Right forelimb (tissue), 1 donor: Measurements from ENCODE around the gene ACTN1.

ENCODE experiments used
- DNase-seq: peaks from one replicate; pipeline ENCODE4 v3.0.0-alpha.2; 2018

The ACTN1 gene

GRCh38 chr14:68884031-68885030 lies 94.8 kb downstream of the ACTN1 start:
- DNase-seq = no peak

- DNase-seq = no peak
These were observed 96.9 kb downstream of the ACTN1 start for GRCh38 chr14:68882235-68882634.

DNA sequence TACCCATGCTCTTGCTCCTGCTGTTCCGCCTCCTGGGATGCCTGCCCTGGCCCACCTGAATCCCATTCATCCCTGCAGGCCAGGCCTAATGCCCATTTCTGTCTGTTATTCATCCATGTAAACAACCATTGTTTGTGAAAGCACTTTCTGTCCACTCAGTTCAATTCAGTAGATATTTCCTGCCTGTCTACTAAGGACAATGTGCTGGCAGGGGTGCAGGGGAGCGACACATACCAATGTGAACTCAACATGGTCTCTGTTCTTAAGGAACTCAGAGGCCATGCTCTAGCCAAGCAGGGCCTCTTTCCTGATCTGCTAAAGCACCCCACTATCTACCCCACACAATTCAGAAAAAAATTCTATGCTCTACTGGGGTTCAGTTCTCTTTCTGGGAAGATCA lies 97.7 kb downstream of the ACTN1 start:
- no peak for DNase-seq

DNA sequence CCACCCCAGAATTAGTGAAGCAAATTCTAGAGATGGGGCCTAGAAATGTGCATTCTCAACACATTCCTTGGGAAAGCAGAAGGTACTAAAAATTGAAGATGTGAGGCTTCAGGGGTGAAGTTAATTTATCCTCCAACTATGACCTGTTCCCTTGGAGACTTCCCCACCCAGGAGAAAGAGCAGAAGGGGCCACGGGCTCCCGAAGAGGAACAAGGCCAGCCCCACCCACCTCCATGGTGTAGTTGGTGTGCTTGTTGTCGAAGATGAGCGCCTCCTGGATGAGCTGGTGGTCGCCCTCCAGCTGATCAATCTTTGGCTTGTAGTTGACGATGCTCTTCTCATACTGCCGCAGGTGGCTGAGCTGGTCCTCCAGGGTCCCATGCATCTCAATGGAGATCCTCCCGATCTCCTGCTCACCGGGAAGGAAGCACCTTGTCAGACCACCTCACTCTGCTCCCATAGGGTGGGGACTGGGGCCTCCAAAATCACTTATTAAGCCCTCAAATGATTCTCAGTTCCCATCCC lies 98.5 kb downstream of the ACTN1 start:
- no peak for DNase-seq

DNA sequence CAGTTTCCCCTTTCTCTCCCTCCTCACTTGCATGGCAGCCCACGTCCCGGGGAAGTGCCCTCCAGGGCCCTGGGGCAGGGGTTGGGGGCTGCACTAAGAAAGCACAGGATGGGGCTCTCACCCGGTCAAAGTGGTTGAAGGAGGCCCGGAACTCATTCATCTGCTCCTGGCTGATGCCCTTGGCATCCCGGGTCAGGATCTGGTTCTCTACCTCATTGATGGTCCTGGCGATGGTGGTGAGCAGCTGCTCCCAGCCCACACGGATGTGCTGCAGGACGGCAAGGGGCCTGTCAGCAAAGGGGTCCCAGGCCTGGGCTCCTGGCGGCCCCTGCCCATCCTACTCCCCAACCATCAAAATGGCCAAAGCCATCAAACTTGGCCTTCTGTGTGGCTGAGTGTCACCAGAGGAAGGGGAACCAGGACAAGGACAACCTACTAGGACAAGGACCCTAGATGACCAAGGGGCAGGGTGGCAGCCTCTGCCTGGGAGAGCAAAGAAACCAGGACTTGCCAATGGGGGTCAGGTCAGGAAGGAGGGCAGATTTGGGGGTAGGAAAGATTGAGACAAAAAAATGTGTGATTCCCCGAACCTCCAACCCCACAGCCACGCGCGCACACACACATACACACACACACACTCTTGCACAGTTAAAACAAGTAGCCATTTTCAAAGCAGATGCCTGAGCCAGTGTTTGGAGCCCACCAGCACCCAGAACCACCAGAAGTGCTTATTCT lies 99.1 kb downstream of the ACTN1 start:
- DNase-seq = no peak

DNA sequence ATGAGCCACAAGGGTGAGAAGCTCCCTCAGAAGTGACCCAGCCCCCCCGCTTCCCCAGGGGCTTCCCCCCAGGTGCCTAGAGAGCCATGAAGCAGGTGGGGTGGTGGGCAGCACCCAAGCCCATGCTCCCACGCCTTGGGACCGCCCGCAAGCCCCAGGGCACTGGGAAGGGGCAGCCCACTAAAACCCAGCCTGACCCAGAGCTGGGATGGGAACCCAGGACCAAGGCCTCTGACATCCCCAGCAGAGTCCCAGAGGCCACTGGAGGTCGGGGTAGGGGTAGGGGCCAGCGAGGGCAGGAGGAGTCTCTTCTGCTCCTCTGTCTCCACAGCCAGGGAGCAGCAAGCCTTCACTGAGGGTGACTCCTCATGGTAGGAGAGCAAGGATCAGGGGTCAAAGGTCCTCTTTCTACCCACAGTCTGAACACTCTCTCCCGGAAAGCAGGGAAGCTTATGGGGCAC lies 99.8 kb downstream of the ACTN1 start:
- DNase-seq = no peak

DNA sequence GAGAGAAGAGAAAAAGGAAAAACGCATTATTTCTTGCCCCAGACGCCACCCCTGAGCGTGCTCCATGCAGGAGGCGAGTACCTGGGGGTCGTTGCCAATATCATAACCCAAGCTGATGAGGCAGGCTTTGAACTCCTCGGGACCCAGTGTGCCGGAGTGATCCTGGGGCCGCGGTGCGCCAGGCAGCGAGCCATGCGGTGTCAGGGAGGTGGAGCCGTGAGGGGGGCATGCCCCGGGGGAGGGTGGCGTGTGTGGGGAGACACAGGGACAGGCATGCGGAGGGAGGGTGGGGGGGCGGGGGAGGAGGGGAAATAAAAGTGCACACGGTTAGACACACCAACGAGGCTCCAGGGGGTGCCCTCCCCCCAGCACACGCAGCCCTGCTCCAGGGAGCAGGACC lies 100.2 kb downstream of the ACTN1 start:
- DNase-seq = no peak

DNA sequence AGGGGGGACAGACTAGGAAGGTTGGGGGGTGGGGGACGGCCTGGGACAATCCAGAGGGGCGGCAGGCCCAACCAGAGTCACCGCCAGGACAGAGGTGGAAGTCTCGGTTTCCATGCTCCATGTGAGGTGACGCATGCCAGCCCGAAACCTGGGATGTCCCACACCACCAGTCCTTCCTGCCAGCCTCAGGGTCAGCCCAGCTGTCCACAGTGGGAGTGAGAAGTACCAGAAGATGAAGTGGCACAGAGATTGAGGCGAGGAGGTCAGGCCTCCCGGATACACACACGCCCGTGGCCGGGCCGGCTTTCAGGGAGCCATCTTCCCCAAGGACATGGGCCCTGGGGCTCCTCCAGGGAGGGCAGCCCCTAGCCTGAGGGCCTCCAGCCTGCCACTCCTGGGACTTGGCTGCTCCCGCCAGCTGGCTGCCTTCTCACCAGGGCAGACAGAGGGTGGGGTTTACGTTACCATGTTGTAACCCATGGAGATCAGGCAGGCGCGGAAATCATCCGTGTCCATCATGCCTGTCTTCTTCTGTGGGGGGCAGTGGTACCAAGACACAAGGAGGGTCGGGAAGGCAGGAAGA lies 101.0 kb downstream of the ACTN1 start:
- peak; percentile 35 for DNase-seq

DNA sequence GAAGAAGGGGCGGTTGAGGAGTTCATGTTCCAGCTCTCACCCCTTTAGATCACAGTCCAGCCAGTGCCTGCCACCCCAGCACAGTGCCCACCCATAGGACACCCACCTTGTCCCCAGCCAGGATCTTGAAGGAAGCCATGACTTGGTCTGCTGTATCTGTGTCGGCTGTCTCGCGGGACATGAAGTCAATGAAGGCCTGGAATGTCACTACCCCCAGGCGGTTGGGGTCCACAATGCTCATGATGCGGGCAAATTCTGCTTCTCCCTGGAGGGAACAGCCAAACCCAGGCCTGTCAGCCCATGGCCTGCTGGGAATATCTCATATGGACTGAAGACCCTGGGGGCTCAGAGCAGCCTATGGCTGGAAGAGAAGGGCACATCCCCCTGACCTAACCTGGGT lies 102.1 kb downstream of the ACTN1 start:
- DNase-seq = no peak

GRCh38 chr14:68874746-68875155 lies 104.4 kb downstream of the ACTN1 start:
- DNase-seq = no peak

- no peak for DNase-seq
These were observed 105.7 kb downstream of the ACTN1 start for GRCh38 chr14:68873376-68873775.

DNA sequence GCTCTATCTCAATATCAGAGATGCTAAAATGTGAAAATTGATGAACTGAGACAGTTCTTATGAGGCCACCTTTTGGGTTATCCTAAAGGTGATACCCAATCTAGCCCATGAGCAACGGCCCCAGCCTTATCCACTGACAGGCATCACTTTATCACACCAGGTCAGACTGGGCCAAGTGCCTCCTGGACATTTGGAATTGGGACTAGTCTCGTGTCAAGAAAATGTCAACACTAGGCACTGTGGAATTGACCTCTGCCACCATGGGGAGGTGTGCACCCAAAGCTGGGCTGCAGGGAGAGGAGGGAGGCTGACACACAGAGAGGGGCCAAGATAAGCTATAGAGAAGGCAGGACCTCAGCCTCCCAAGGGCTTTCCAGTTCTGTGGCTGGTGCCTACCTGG lies 107.7 kb downstream of the ACTN1 start:
- peak; percentile 36 for DNase-seq

- no peak for DNase-seq
These were observed 112.0 kb downstream of the ACTN1 start for GRCh38 chr14:68866991-68867533.

GRCh38 chr14:68865542-68865941 lies 113.6 kb downstream of the ACTN1 start:
- DNase-seq = no peak

GRCh38 chr14:68864361-68864750 lies 114.7 kb downstream of the ACTN1 start:
- no peak for DNase-seq

- DNase-seq = no peak
These were observed 115.3 kb downstream of the ACTN1 start for GRCh38 chr14:68863610-68864360.

DNA sequence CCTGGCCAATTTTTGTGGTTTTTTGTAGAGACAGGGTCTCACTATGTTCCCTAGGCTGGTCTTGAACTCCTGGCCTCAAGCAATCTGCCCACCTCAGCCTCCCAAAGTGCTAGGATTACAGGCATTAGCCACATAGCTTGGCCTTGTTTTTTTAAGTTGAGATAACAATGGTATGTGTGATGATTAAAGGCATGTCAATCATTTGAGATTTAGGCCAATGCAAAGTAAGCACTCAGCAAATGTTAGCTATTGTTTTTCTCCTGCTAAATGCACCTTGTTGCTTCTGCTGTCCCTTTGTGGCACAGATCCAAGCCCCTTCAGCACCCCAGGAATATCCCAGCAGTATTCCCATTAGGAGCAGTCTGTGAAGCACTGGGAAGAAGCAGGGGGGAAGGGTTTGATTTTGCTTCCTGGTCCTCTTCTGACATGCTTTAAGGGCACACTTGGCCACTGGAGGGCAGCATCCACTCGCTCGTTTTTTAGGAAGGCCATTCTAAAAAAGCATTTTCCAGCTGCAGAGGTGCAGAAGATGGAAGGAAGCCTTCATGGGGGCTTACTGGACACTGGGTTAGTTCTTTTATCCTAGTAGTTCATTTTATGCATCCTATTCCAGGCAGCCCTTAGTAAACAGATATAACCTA lies 116.0 kb downstream of the ACTN1 start:
- peak; percentile 88 for DNase-seq

DNA sequence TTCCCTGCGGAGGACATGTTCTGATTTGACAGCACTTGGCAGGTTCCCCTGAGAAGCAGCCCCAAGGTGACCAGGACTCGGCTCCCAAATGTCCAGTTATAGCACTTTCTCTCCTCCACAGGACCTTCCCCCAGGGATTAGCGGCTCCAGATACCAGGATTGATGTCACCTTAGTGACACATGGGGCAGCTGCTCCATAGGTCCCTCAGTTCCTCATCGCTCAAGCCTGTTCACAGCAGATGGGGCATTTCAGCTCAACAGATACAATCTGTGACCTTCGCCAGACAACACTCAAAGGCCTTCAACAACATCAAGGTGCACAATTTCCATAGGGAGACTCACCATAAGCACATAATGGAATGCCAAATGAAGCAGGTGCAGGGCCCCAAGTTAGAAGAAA lies 118.3 kb downstream of the ACTN1 start:
- no peak for DNase-seq

DNA sequence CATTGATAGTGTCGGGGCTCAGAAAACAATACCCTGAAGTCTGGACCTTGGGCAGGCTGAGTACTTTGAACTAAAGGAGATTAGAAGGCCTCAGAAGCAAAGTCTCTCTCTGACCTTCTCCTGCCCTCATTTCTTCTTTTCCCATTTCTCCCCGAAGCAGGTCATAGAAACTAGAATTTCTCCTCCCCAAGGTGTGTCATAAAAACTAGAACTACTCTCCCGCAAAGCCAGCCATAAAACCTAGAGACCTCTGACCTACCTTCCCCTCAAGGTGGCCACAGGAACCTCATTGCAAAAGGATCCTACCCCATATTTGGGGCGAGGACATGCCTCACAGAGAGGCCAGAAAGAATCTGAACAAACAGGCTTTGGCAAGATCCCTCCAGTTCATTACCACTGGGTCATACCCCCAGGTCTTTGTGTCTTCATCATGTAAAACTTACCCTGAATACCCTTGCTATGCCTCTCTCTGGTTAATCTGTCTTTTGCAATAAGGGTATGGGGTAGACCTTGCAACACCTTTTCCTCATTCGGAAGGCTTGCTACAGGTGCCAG lies 121.5 kb downstream of the ACTN1 start:
- no peak for DNase-seq

GRCh38 chr14:68856572-68856971 lies 122.5 kb downstream of the ACTN1 start:
- DNase-seq = no peak

- no peak for DNase-seq
These were observed 124.7 kb downstream of the ACTN1 start for GRCh38 chr14:68854421-68854820.
